ENCODE results near the gene CD83.
A peak's percentile ranks its signal among the peaks of the same experiment; 100 is the strongest.
"Not testable (repeated sequence)": the region's sequence is repeated elsewhere in the genome, so short reads cannot be mapped to it uniquely, and the experiment has no call there.

Gene CD83

DNA sequence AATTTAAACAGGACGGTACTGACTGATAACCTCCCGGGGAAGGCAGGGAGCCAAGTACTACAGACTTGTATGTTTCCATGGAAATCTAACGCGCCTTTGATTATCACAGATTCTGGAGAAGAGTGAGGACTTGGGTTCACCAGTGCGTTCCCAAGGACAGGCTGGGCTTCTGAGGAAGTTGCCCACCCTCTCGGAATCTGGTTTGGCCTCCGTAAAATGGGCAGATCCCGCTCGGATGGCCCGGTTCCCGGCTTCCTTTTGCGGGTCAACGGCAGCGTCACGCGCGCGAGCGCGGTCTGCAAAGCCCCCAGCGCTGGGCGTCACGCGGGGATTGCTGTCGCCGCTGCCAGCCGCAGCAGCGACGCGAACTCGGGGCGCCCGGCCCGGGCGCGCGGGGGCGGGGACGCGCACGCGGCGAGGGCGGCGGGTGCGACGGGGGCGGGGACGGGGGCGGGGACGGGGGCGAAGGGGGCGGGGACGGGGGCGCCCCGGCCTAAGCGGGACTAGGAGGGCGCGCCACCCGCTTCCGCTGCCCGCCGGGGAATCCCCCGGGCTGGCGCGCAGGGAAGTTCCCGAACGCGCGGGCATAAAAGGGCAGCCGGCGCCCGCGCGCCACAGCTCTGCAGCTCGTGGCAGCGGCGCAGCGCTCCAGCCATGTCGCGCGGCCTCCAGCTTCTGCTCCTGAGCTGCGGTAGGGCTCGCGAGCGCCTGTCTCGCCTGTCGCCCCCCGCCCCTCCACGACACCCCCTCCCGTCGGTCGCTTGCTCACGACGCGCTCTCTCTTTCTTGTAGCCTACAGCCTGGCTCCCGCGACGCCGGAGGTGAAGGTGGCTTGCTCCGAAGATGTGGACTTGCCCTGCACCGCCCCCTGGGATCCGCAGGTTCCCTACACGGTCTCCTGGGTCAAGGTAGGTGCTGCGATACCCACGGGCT is at the start of gene CD83:
CD83 (plus strand) TSS at position 615 of the 933 bp plus-strand sequence; CDS start at position 655, 40 bp downstream.
- TF ChIP-seq CTCF (IDR thresholded peaks at IDR 0.05; ENCODE audit: borderline replicate concordance, control extremely low read depth, extremely low read depth, insufficient read depth, missing control alignments), result peak; percentile 18
- in situ Hi-C loops (cut with MboI; ENCODE audit: low sequenced_read_pairs, unreplicated experiment), result no loop called here
- peak; percentile 93 for DNase-seq (ENCODE audit: low spot score)

GRCh38 chr6:14068133-14068532 is 49.4 kb upstream of the CD83 start:
- no peak for TF ChIP-seq CTCF (IDR thresholded peaks at IDR 0.05; ENCODE audit: borderline replicate concordance, control extremely low read depth, extremely low read depth, insufficient read depth, missing control alignments)
- in situ Hi-C loops (cut with MboI; ENCODE audit: low sequenced_read_pairs, unreplicated experiment), result no loop called here
- DNase-seq (ENCODE audit: low spot score), result no peak

DNA sequence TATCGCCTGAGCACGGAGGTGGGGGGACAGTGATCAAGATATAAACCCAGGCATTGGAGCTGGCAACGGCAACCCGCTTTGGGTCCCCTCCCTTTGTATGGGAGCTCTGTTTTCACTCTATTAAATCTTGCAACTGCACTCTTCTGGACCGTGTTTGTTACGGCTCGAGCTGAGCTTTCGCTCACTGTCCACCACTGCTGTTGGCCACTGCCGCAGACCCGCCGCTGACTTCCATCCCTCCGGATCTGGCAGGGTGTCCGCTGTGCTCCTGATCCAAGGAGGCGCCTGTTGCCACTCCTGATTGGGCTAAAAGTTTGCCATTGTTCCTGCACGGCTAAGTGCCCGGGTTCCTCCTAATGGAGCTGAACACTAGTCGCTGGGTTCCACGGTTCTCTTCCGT is 48.9 kb upstream of the CD83 start:
- in situ Hi-C loops (cut with MboI; ENCODE audit: low sequenced_read_pairs, unreplicated experiment), result no loop called here
- no peak for TF ChIP-seq CTCF (IDR thresholded peaks at IDR 0.05; ENCODE audit: borderline replicate concordance, control extremely low read depth, extremely low read depth, insufficient read depth, missing control alignments)
- no peak for DNase-seq (ENCODE audit: low spot score)

DNA sequence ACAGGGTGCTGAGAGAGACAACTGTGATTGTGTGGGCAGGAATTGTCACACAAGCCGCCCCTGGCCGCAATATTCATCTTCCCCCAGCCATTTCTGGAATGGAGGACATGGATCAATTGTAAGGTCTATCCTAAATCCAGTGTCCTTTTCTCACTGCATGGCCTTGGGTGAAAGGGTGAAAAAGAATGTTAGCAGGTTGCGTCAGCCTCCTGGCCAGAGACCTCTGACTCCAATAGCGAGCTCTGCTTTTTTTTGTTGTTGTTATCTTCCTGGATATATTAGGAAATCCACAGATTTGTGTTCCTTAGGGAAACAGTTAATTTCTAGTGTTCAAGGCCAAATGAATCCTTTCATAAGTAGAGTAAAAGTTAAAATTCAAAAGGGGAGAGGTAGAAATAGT is 47.1 kb upstream of the CD83 start:
- TF ChIP-seq CTCF (IDR thresholded peaks at IDR 0.05; ENCODE audit: borderline replicate concordance, control extremely low read depth, extremely low read depth, insufficient read depth, missing control alignments), result no peak
- DNase-seq (ENCODE audit: low spot score), result no peak
- in situ Hi-C loops (cut with MboI; ENCODE audit: low sequenced_read_pairs, unreplicated experiment), result no loop called here

DNA sequence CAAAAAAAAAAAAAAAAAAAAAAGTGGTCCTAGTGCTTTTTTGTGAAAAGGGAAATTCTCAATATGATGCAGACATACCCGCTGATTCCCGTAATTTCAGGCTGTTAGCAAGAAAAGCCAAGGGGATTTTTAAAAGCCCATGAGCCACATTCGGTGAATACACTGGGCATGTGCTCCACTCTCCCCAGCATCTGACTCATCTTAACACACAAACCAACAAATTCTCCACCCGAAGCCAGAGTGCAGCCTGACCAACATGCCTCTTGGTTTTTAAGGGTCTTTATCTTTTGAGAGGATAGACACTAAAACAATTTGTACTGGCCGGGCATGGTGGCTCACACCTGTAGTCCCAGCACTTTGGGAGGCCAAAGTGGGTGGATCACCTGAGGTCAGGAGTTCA is 45.5 kb upstream of the CD83 start:
- no peak for TF ChIP-seq CTCF (IDR thresholded peaks at IDR 0.05; ENCODE audit: borderline replicate concordance, control extremely low read depth, extremely low read depth, insufficient read depth, missing control alignments)
- DNase-seq (ENCODE audit: low spot score), result no peak
- in situ Hi-C loops (cut with MboI; ENCODE audit: low sequenced_read_pairs, unreplicated experiment), result no loop called here

GRCh38 chr6:14073561-14074354 is 43.8 kb upstream of the CD83 start:
- in situ Hi-C loops (cut with MboI; ENCODE audit: low sequenced_read_pairs, unreplicated experiment); DNase-seq (ENCODE audit: low spot score): not testable (repeated sequence)
